ENCODE measurements around the gene AK9.

DNA sequence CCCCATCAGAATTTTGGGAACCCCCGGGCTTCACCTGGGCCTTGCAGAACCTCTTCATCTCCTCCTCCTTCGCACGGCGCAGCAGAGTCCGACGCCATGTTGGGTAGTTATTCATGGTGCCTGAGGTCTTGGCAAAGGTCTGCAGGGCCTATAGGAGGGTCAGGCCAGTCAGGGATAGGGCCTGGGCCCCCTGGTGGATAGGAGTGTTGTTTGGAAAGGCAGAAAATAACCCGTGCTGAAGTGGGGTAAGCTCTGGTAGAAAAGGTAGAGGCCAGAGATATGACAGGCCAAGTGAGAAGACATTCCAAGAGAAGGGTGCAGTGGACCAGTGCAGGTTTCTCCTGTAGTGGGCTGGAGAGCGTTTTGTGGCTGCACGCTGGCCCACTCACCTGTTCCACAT, 245.6 kb downstream of the AK9 start:
- no peak for TF ChIP-seq E2F8 (IDR thresholded peaks at IDR 0.05; ENCODE audit: low read depth, partially characterized antibody)
- no peak for TF ChIP-seq FOXP1 (CRISPR knock-in tag; IDR thresholded peaks at IDR 0.05)
- no peak for TF ChIP-seq POLR2A (conservative IDR thresholded peaks at IDR 0.05)
- TF ChIP-seq TBL1XR1 (IDR thresholded peaks at IDR 0.05; ENCODE audit: low read length in 2 of 2), result no peak
- TF ChIP-seq ZNF639 (CRISPR knock-in tag; conservative IDR thresholded peaks at IDR 0.05 in 1 of 2, IDR thresholded peaks at IDR 0.05 in 1 of 2), result no peak
- peak; percentile 24 to 50 (median 37); a peak in 4 of 6 replicates for TF ChIP-seq CTCF (IDR thresholded peaks at IDR 0.05 in 2 of 3, conservative IDR thresholded peaks at IDR 0.05 in 1 of 3; ENCODE audit: insufficient read depth in 2 of 3, low read depth in 1 of 3, low read length in 3 of 3)
- TF ChIP-seq MAFG (tag; conservative IDR thresholded peaks at IDR 0.05), result no peak
- no peak for TF ChIP-seq ELF1 (tag; IDR thresholded peaks at IDR 0.05)

All from K562 (cell line).